PC-3 (cell line): ENCODE measurements around the gene TMEM271. TPM values are rescaled to one million over a fixed set of nuclear protein-coding genes. Genes with fewer than 3 reads are reported as not detected.

Experiments
- ATAC-seq: fragments of 200-7000 bp; cut with Tn5 transposase; 2 replicates; pipeline ENCODE4 v1.9.1; 2020; ENCODE audit warnings: mild to moderate bottlenecking, moderate library complexity
- BruUV-seq: library from RNA; stranded (reverse); fragments of 400-500 nt; replicated peaks from 2 replicates; lab custom pipeline; 2021; lab: Mats Ljungman, UMichigan
- CTCF ChIA-PET: fragments of 300-600 bp; sonication (Branson Sonifier 250); formaldehyde crosslinking; loops from one replicate; lab custom pipeline; 2022; ENCODE audit warnings: antibody characterized with exemption; lab: Charles Lee
- POLR2A ChIA-PET: fragments of 300-600 bp; sonication (Branson Sonifier 250); formaldehyde crosslinking; loops from one replicate; lab custom pipeline; 2022; ENCODE audit warnings: antibody characterized with exemption; ENCODE audit not compliant: unreplicated experiment; lab: Charles Lee
- DNase-seq: peaks from one replicate; pipeline ENCODE4 v3.0.0-alpha.2; 2015
- H2AFZ ChIP-seq: fragments of 300-600 bp; sonication (generic); 2 replicates; pipeline ENCODE4 v1.6.0; 2016; ENCODE audit warnings: antibody characterized with exemption, low read length
- H3F3A ChIP-seq: fragments of 300-600 bp; sonication (generic); one replicate; pipeline ENCODE4 v1.6.0; 2017; ENCODE audit warnings: antibody characterized with exemption, low read length, control low read depth, mild to moderate bottlenecking; ENCODE audit not compliant: unreplicated experiment
- H3K27ac ChIP-seq: fragments of 300-600 bp; sonication (generic); 2 replicates; pipeline ENCODE4 v1.5.1; 2016; ENCODE audit warnings: mild to moderate bottlenecking, low read length
- H3K27me3 ChIP-seq: fragments of 300-600 bp; sonication (generic); 2 replicates; pipeline ENCODE4 v1.6.1; 2016; ENCODE audit warnings: low read length, mixed read lengths
- H3K36me3 ChIP-seq: fragments of 300-600 bp; sonication (generic); 2 replicates; pipeline ENCODE4 v1.6.1; 2016; ENCODE audit warnings: low read depth, mixed run types, low read length, mixed read lengths
- H3K4me1 ChIP-seq: fragments of 300-600 bp; sonication (generic); 2 replicates; pipeline ENCODE4 v1.5.1; 2016; ENCODE audit warnings: low read length; ENCODE audit not compliant: insufficient read depth
- H3K4me2 ChIP-seq: fragments of 300-600 bp; sonication (generic); 2 replicates; pipeline ENCODE4 v1.6.0; 2016; ENCODE audit warnings: low read length
- H3K4me3 ChIP-seq: fragments of 300-600 bp; sonication (generic); 2 replicates; pipeline ENCODE4 v1.5.1; 2016; ENCODE audit warnings: mild to moderate bottlenecking, low read length, mixed read lengths
- H3K79me2 ChIP-seq: fragments of 300-600 bp; sonication (generic); 2 replicates; pipeline ENCODE4 v1.6.1; 2017; ENCODE audit warnings: low read length, mixed read lengths
- H3K9ac ChIP-seq: fragments of 300-600 bp; sonication (generic); 2 replicates; pipeline ENCODE4 v1.6.0; 2016; ENCODE audit warnings: mild to moderate bottlenecking, low read length
- H3K9me2 ChIP-seq: fragments of 300-600 bp; sonication (generic); replicated peaks from 2 replicates; pipeline ENCODE4 v1.6.1; 2016; ENCODE audit warnings: mixed run types, low read length, mixed read lengths
- H3K9me3 ChIP-seq: fragments of 300-600 bp; sonication (generic); 2 replicates; pipeline ENCODE4 v1.6.1; 2016; ENCODE audit warnings: low read length, mixed read lengths
- H4K20me1 ChIP-seq: fragments of 300-600 bp; sonication (generic); 2 replicates; pipeline ENCODE4 v1.6.1; 2016; ENCODE audit warnings: low read length, mixed read lengths
- EZH2 ChIP-seq: fragments of 300-600 bp; sonication (generic); IDR thresholded peaks from one replicate; pipeline ENCODE4 v1.6.1; 2017; ENCODE audit warnings: antibody characterized with exemption, mild to moderate bottlenecking, low read length; ENCODE audit not compliant: unreplicated experiment
- EZH2phosphoT487 ChIP-seq: fragments of 300-600 bp; sonication (generic); IDR thresholded peaks from 2 replicates; pipeline ENCODE4 v1.6.1; 2018; ENCODE audit warnings: mild to moderate bottlenecking, antibody characterized with exemption, low read length, borderline replicate concordance
- intact Hi-C: fragments of 100-400 bp; cut with micrococcal nuclease; formaldehyde crosslinking; loops from 2 replicates; pipeline ENCODE4 v1.9.0; 2023
- total RNA-seq: library from RNA; depleted of rRNA; stranded (reverse); fragments of >200 nt; gene quantifications from 2 replicates; pipeline ENCODE4 v1.2.3, GENCODE V29; 2014
- TF ChIP-seq, protein P1 (sequence below): fragments of 300-600 bp; sonication (generic); conservative IDR thresholded peaks from 2 replicates; pipeline ENCODE4 v1.5.1; 2017; ENCODE audit warnings: antibody characterized with exemption, low read depth, mild to moderate bottlenecking, low read length

The TMEM271 gene
- total RNA-seq, 1 experiment from 2014 or later = not detected

DNA sequence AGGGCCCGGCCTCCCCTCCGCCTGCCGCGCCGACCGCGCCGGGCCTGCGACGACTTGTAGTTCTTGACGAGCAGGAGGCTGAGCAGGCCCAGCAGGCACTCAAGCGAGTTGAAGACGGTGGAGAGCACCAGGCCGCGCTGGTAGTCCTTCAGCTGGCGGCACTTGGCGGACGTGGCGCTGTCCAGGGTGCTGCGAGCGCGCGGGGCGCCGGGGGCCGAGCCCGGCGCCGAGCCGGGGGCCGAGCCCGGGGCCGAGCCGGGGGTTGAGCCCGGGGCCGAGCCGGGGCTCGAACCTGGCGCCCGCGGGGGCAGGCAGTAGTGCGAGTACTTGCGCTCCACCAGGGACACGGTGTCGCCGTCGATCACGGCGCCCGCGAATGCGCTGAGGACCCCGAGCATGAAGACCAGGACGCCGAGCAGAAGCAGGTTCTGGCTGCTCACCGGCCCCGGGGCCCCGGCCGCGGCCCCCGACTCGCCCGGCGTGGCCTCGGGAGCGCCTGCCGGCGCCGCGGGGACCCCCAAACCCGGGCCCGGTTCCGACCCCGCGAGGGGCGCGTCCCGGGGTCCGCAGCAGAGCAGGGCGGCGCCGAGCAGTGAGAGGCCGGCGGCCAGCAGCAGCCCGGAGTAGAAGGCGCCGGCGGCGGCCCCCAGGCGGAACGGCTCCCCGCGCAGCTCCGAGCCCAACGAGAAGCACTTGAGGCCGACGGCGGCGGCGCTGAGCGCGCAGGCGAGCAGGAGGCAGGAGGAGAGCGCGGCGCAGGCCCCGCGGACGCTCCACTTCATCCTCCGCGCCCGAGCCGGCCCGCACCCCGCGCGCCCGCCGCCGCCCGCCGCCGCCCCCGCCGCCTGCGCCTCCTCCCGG lies 584 bp downstream of the TMEM271 start:
- no TSS peak for BruUV-seq
- H3K9me3 ChIP-seq = no peaks in the 10 kb centered on the region
- intact Hi-C loops = no loop called here
- no peak overlapping the region for H3K4me2 ChIP-seq
- H4K20me1 ChIP-seq = no peaks in the 10 kb centered on the region
- H3K9ac ChIP-seq = no peak overlapping the region
- H2AFZ ChIP-seq = no peak overlapping the region
- no peaks in the 10 kb centered on the region for H3K9me2 ChIP-seq
- H3F3A ChIP-seq = no peaks in the 10 kb centered on the region
- no peak overlapping the region for H3K4me3 ChIP-seq
- CTCF ChIA-PET = no interaction called here
- POLR2A ChIA-PET = no interaction called here
- no peaks in the 10 kb centered on the region for H3K4me1 ChIP-seq
- peaks cover 10% of the 10 kb centered on the region; the same call in 1 of the 2 replicates for H3K27me3 ChIP-seq
- no peaks in the 10 kb centered on the region for H3K36me3 ChIP-seq
- no peak overlapping the region for H3K27ac ChIP-seq
- DNase-seq = no peak
- no peak for TF ChIP-seq EZH2
- TF ChIP-seq EZH2phosphoT487 = no peak
- TF ChIP-seq, protein P1, sequence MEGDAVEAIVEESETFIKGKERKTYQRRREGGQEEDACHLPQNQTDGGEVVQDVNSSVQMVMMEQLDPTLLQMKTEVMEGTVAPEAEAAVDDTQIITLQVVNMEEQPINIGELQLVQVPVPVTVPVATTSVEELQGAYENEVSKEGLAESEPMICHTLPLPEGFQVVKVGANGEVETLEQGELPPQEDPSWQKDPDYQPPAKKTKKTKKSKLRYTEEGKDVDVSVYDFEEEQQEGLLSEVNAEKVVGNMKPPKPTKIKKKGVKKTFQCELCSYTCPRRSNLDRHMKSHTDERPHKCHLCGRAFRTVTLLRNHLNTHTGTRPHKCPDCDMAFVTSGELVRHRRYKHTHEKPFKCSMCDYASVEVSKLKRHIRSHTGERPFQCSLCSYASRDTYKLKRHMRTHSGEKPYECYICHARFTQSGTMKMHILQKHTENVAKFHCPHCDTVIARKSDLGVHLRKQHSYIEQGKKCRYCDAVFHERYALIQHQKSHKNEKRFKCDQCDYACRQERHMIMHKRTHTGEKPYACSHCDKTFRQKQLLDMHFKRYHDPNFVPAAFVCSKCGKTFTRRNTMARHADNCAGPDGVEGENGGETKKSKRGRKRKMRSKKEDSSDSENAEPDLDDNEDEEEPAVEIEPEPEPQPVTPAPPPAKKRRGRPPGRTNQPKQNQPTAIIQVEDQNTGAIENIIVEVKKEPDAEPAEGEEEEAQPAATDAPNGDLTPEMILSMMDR = no peak
- H3K79me2 ChIP-seq = no peaks in the 10 kb centered on the region
- no peak for ATAC-seq

GRCh38 chr4:574346-575161 lies 1.5 kb downstream of the TMEM271 start:
- Histone ChIP-seq H3K79me2 (no peaks in the 10 kb centered on the region), H2AFZ (no peak overlapping the region), H3F3A (no peaks in the 10 kb centered on the region), H3K9me3 (no peaks in the 10 kb centered on the region), H4K20me1 (no peaks in the 10 kb centered on the region), H3K9ac (no peak overlapping the region), H3K4me3 (no peak overlapping the region), H3K27me3 (peaks cover 10% of the 10 kb centered on the region; the same call in 1 of the 2 replicates), H3K9me2 (no peaks in the 10 kb centered on the region), H3K36me3 (no peaks in the 10 kb centered on the region), H3K27ac (no peak overlapping the region), H3K4me1 (no peaks in the 10 kb centered on the region), H3K4me2 (no peak overlapping the region)
- ChIA-PET POLR2A (no interaction called here), CTCF (no interaction called here)
- no TSS peak for BruUV-seq
- ATAC-seq (no peak), DNase-seq (no peak)
- TF ChIP-seq EZH2phosphoT487 (no peak), EZH2 (no peak)
- intact Hi-C loops = no loop called here

DNA sequence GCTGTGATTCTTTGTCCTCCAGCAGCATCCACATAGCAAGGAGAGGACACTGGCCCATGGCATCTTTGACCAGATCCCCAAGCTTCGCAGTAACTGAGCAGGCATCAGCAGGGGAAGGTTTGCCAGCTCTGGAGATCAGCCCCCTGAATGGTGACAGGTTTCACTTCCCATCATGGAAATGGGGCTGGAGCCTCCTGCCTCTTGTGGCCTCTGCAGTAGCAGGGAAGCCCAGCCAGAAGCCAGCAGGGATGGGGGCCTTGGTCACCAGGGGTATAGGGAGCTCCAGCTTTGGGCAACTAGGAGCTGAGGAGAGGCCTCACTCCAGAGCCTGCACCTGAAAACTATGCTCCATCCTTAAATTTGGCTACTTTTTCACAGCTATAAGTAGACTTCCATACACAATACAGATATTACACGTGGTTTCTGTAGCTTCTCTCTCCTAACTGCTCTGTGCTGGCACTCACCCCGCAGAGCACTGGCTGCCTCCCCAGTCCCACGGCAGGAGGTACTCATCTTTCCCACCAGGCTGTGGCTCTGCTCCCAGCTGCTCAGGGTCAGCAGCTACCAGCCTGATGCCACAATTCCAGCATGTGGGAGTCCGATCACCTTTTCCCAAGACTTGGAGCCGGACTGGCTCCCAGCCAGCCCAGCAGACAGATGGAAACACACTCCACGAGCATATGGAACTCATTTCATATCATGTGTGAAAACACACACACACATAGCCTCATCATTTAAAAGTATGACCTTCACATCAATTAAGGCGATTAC lies 2.8 kb downstream of the TMEM271 start:
- Histone ChIP-seq H3K4me1 (no peaks in the 10 kb centered on the region), H3K36me3 (no peaks in the 10 kb centered on the region), H3K9ac (no peak overlapping the region), H3K27me3 (peaks cover 8% of the 10 kb centered on the region; the same call in 1 of the 2 replicates), H3F3A (no peaks in the 10 kb centered on the region), H3K27ac (no peak overlapping the region), H4K20me1 (no peaks in the 10 kb centered on the region), H3K79me2 (no peaks in the 10 kb centered on the region), H3K9me2 (no peaks in the 10 kb centered on the region), H3K9me3 (no peaks in the 10 kb centered on the region), H3K4me2 (no peak overlapping the region), H2AFZ (no peak overlapping the region), H3K4me3 (no peak overlapping the region)
- BruUV-seq = no TSS peak
- TF ChIP-seq EZH2 = no peak
- no peak for TF ChIP-seq EZH2phosphoT487
- TF ChIP-seq, protein P1 = no peak
- CTCF ChIA-PET = no interaction called here
- intact Hi-C loops = no loop called here
- DNase-seq = no peak
- no peak for ATAC-seq
- POLR2A ChIA-PET = no interaction called here
